Panc1 (cell line): ENCODE measurements around the gene CRYAB.

Experiments
- CTCF ChIP-seq: fragments of 450-650 bp; IDR thresholded peaks from 2 replicates; pipeline ENCODE4 v1.5.1; 2017; ENCODE audit warnings: mild to moderate bottlenecking
- SIN3A ChIP-seq: IDR thresholded peaks from 2 replicates; pipeline ENCODE4 v1.6.1; 2012; ENCODE audit warnings: low read depth, mild to moderate bottlenecking, low read length, moderate library complexity, borderline replicate concordance; ENCODE audit not compliant: insufficient read depth

- TF ChIP-seq CTCF: no peak
- TF ChIP-seq SIN3A: no peak
These were observed 51.3 kb downstream of the CRYAB start for GRCh38 chr11:111860257-111860656.
